ENCODE data around the gene TANC1.
A peak's percentile ranks its signal among the peaks of the same experiment; 100 is the strongest.

Gene TANC1

GRCh38 chr2:159234868-159235267, 266.4 kb downstream of the TANC1 start:
- ATAC-seq (replicated peaks) (no peak), DNase-seq (no peak)
- Mint-ChIP-seq H3K4me3 (no peak overlapping the region), H3K36me3 (ENCODE audit: insufficient read depth) (peaks cover 32% of the 10 kb centered on the region), H3K9me3 (no peaks in the 10 kb centered on the region), H3K27me3 (no peaks in the 10 kb centered on the region), H3K4me1 (ENCODE audit: low read depth in 2 of 2) (no peaks in the 10 kb centered on the region), H3K27ac (no peak overlapping the region)

- H3K4me1 Mint-ChIP-seq (ENCODE audit: low read depth in 2 of 2): peaks cover 7% of the 10 kb centered on the region in 2 donors
- peaks cover 36% of the 10 kb centered on the region for H3K36me3 Mint-ChIP-seq (ENCODE audit: insufficient read depth)
These were observed 275.1 kb downstream of the TANC1 start for GRCh38 chr2:159243529-159243928.

GRCh38 chr2:159246325-159246988, 278.0 kb downstream of the TANC1 start:
- Mint-ChIP-seq H3K36me3 (ENCODE audit: insufficient read depth) (peaks cover 28% of the 10 kb centered on the region), H3K4me1 (ENCODE audit: low read depth in 2 of 2) (peaks cover 7% of the 10 kb centered on the region in 2 donors), H3K9me3 (no peaks in the 10 kb centered on the region), H3K27ac (no peak overlapping the region), H3K4me3 (no peak overlapping the region), H3K27me3 (no peaks in the 10 kb centered on the region)
- ATAC-seq (replicated peaks) (no peak), DNase-seq (no peak)

More at GRCh38 chr2:159243529-159243928, 275.1 kb downstream of the TANC1 start:
- H3K9me3 Mint-ChIP-seq: no peaks in the 10 kb centered on the region
- no peak for DNase-seq
- H3K27ac Mint-ChIP-seq: no peak overlapping the region
- no peak for ATAC-seq (replicated peaks)
- H3K27me3 Mint-ChIP-seq: no peaks in the 10 kb centered on the region
- no peak overlapping the region for H3K4me3 Mint-ChIP-seq

- peaks cover 21% of the 10 kb centered on the region for H3K36me3 Mint-ChIP-seq (ENCODE audit: insufficient read depth)
- DNase-seq: no peak
- no peak overlapping the region for H3K4me3 Mint-ChIP-seq
- no peak for ATAC-seq (replicated peaks)
- H3K27me3 Mint-ChIP-seq: no peaks in the 10 kb centered on the region
- H3K9me3 Mint-ChIP-seq: no peaks in the 10 kb centered on the region
- H3K27ac Mint-ChIP-seq: peak overlapping the region; percentile 60 to 68
- no peaks in the 10 kb centered on the region for H3K4me1 Mint-ChIP-seq (ENCODE audit: low read depth in 2 of 2)
These were observed 281.7 kb downstream of the TANC1 start for GRCh38 chr2:159249990-159250715.

GRCh38 chr2:159251296-159252173, 283.1 kb downstream of the TANC1 start:
- H3K36me3 Mint-ChIP-seq (ENCODE audit: insufficient read depth): peaks cover 14% of the 10 kb centered on the region
- no peak for DNase-seq
- no peak overlapping the region for H3K27ac Mint-ChIP-seq

GRCh38 chr2:159252905-159253304, 284.5 kb downstream of the TANC1 start:
- H3K4me3 Mint-ChIP-seq: no peak overlapping the region
- H3K27me3 Mint-ChIP-seq: no peaks in the 10 kb centered on the region
- H3K4me1 Mint-ChIP-seq (ENCODE audit: low read depth in 2 of 2): no peaks in the 10 kb centered on the region
- DNase-seq (no peak), ATAC-seq (replicated peaks) (no peak)
- H3K36me3 Mint-ChIP-seq (ENCODE audit: insufficient read depth): peaks cover 12% of the 10 kb centered on the region
- H3K9me3 Mint-ChIP-seq: no peaks in the 10 kb centered on the region
- no peak overlapping the region for H3K27ac Mint-ChIP-seq

More at GRCh38 chr2:159251296-159252173, 283.1 kb downstream of the TANC1 start:
- H3K9me3 Mint-ChIP-seq: no peaks in the 10 kb centered on the region
- no peaks in the 10 kb centered on the region for H3K4me1 Mint-ChIP-seq (ENCODE audit: low read depth in 2 of 2)
- no peak for ATAC-seq (replicated peaks)
- H3K4me3 Mint-ChIP-seq: no peak overlapping the region
- H3K27me3 Mint-ChIP-seq: no peaks in the 10 kb centered on the region

GRCh38 chr2:159256159-159256558, 287.7 kb downstream of the TANC1 start:
- H3K9me3 Mint-ChIP-seq: no peaks in the 10 kb centered on the region
- peaks cover 11% of the 10 kb centered on the region for H3K36me3 Mint-ChIP-seq (ENCODE audit: insufficient read depth)
- no peak overlapping the region for H3K27ac Mint-ChIP-seq
- H3K27me3 Mint-ChIP-seq: no peaks in the 10 kb centered on the region
- DNase-seq: no peak
- H3K4me3 Mint-ChIP-seq: no peak overlapping the region
- no peaks in the 10 kb centered on the region for H3K4me1 Mint-ChIP-seq (ENCODE audit: low read depth in 2 of 2)
- no peak for ATAC-seq (replicated peaks)

- H3K36me3 Mint-ChIP-seq (ENCODE audit: insufficient read depth): peaks cover 9% of the 10 kb centered on the region
- H3K27me3 Mint-ChIP-seq: no peaks in the 10 kb centered on the region
- no peak for ATAC-seq (replicated peaks)
These were observed 293.8 kb downstream of the TANC1 start for GRCh38 chr2:159262226-159262625.

GRCh38 chr2:159262904-159263303, 294.5 kb downstream of the TANC1 start:
- H3K4me3 Mint-ChIP-seq: no peak overlapping the region
- no peak overlapping the region for H3K27ac Mint-ChIP-seq
- ATAC-seq (replicated peaks) (no peak), DNase-seq (no peak)
- H3K9me3 Mint-ChIP-seq: no peaks in the 10 kb centered on the region
- peaks cover 9% of the 10 kb centered on the region for H3K36me3 Mint-ChIP-seq (ENCODE audit: insufficient read depth)
- H3K4me1 Mint-ChIP-seq (ENCODE audit: low read depth in 2 of 2): peaks cover 2 to 16% of the 10 kb centered on the region in 2 donors
- no peaks in the 10 kb centered on the region for H3K27me3 Mint-ChIP-seq

More at GRCh38 chr2:159262226-159262625, 293.8 kb downstream of the TANC1 start:
- Mint-ChIP-seq H3K27ac (no peak overlapping the region), H3K4me1 (ENCODE audit: low read depth in 2 of 2) (peaks cover 2 to 16% of the 10 kb centered on the region in 2 donors), H3K9me3 (no peaks in the 10 kb centered on the region), H3K4me3 (no peak overlapping the region)
- no peak for DNase-seq

GRCh38 chr2:159265171-159265576, 296.7 kb downstream of the TANC1 start:
- ATAC-seq (replicated peaks) (no peak), DNase-seq (no peak)
- H3K4me3 Mint-ChIP-seq: no peak overlapping the region
- H3K36me3 Mint-ChIP-seq (ENCODE audit: insufficient read depth): peaks cover 6% of the 10 kb centered on the region
- no peaks in the 10 kb centered on the region for H3K27me3 Mint-ChIP-seq
- no peak overlapping the region for H3K27ac Mint-ChIP-seq
- no peaks in the 10 kb centered on the region for H3K9me3 Mint-ChIP-seq
- peaks cover 4 to 27% of the 10 kb centered on the region in 2 donors for H3K4me1 Mint-ChIP-seq (ENCODE audit: low read depth in 2 of 2)

- ATAC-seq (replicated peaks) (no peak), DNase-seq (no peak)
- Mint-ChIP-seq H3K4me3 (no peak overlapping the region), H3K27me3 (no peaks in the 10 kb centered on the region), H3K4me1 (ENCODE audit: low read depth in 2 of 2) (peaks cover 4 to 33% of the 10 kb centered on the region in 2 donors), H3K36me3 (ENCODE audit: insufficient read depth) (peaks cover 6% of the 10 kb centered on the region), H3K9me3 (no peaks in the 10 kb centered on the region), H3K27ac (peak overlapping the region in 1 of 2 donors; percentile 27)
These were observed 298.1 kb downstream of the TANC1 start for GRCh38 chr2:159266554-159266953.

- no peak overlapping the region for H3K27ac Mint-ChIP-seq
- H3K4me1 Mint-ChIP-seq (ENCODE audit: low read depth in 2 of 2): peaks cover 4 to 27% of the 10 kb centered on the region in 2 donors
- H3K36me3 Mint-ChIP-seq (ENCODE audit: insufficient read depth): peaks cover 3% of the 10 kb centered on the region
- DNase-seq: no peak
- no peak overlapping the region for H3K4me3 Mint-ChIP-seq
- H3K27me3 Mint-ChIP-seq: no peaks in the 10 kb centered on the region
- H3K9me3 Mint-ChIP-seq: no peaks in the 10 kb centered on the region
- ATAC-seq (replicated peaks): no peak
These were observed 299.5 kb downstream of the TANC1 start for GRCh38 chr2:159267921-159268320.

- no peaks in the 10 kb centered on the region for H3K27me3 Mint-ChIP-seq
- H3K4me1 Mint-ChIP-seq (ENCODE audit: low read depth in 2 of 2): peaks cover 15 to 30% of the 10 kb centered on the region in 2 donors
- H3K9me3 Mint-ChIP-seq: no peaks in the 10 kb centered on the region
- H3K27ac Mint-ChIP-seq: no peak overlapping the region
- H3K36me3 Mint-ChIP-seq (ENCODE audit: insufficient read depth): peaks cover 9% of the 10 kb centered on the region
- DNase-seq: no peak
- no peak for ATAC-seq (replicated peaks)
- no peak overlapping the region for H3K4me3 Mint-ChIP-seq
These were observed 302.4 kb downstream of the TANC1 start for GRCh38 chr2:159270744-159271379.
